Endothelial cell of umbilical vein (primary cell): ENCODE results near the gene UPP1. TPM values are rescaled to one million over a fixed set of nuclear protein-coding genes. Genes with fewer than 3 reads are reported as not detected.
A peak's percentile ranks its signal among the peaks of the same experiment; 100 is the strongest.

Experiments
- BruUV-seq: library from RNA; stranded (reverse); fragments of 400-500 nt; replicated peaks from 2 replicates; lab custom pipeline; 2021; lab: Mats Ljungman, UMichigan
- CTCF ChIA-PET: fragments of 300-600, 350-600 bp; sonication (Branson Sonifier 250); formaldehyde crosslinking; loops from one replicate; lab custom pipeline; 2021; ENCODE audit warnings: antibody characterized with exemption, inconsistent platforms; lab: Charles Lee
- POLR2A ChIA-PET: fragments of 300-600, 350-600 bp; sonication (Branson Sonifier 250); formaldehyde crosslinking; loops from one replicate; lab custom pipeline; 2021; ENCODE audit warnings: antibody characterized with exemption, inconsistent platforms; lab: Charles Lee
- DNase-seq: peaks from one replicate; pipeline ENCODE4 v3.0.0-alpha.2; 2011; ENCODE audit warnings: low read depth, low spot score
- FAIRE-seq: peaks from 2 replicates; lab custom pipeline; 2011; peaks lifted over from hg19 to GRCh38; lab: Jason Lieb, UNC
- H2AFZ ChIP-seq: 2 replicates; pipeline ENCODE4 v1.6.0; 2012; ENCODE audit warnings: low read depth, low read length, control low read depth, inconsistent platforms
- H3K27ac ChIP-seq: 2 replicates; pipeline ENCODE4 v1.5.1; 2011; ENCODE audit warnings: low read depth, mild to moderate bottlenecking, control low read depth, low read length, moderate library complexity; ENCODE audit not compliant: insufficient read depth
- H3K27me3 ChIP-seq, 2 experiments: 2 replicates each; pipeline versions ENCODE4 v1.6.0 to v1.6.1; 2011; ENCODE audit warnings: low read length in 2 of 2, mixed read lengths in 1 of 2; ENCODE audit not compliant: control insufficient read depth in 2 of 2, insufficient read depth in 2 of 2
- H3K36me3 ChIP-seq, 2 experiments: 2 replicates in 1 of 2; 3 replicates in 1 of 2; pipeline ENCODE4 v1.5.1; 2011; ENCODE audit warnings: low read length in 2 of 2, mild to moderate bottlenecking in 1 of 2, moderate library complexity in 1 of 2; ENCODE audit not compliant: control insufficient read depth in 2 of 2, insufficient read depth in 2 of 2; ENCODE audit errors: extremely low read depth in 1 of 2
- H3K4me1 ChIP-seq: 3 replicates; pipeline ENCODE4 v1.5.1; 2011; ENCODE audit warnings: mild to moderate bottlenecking, low read length; ENCODE audit not compliant: control insufficient read depth, insufficient read depth; ENCODE audit errors: extremely low read depth
- H3K4me2 ChIP-seq: 2 replicates; pipeline ENCODE4 v1.6.1; 2011; ENCODE audit warnings: low read length, control low read depth, mixed read lengths; ENCODE audit not compliant: insufficient read depth
- H3K4me3 ChIP-seq, 3 experiments: fragments of 200-600 bp in 1 of 3; sonication (generic), shearing (Covaris generic) in 1 of 3; replicated peaks in 1 of 3; 2 replicates each; pipeline ENCODE4 v1.5.1; 2011 to 2016; ENCODE audit warnings: control low read depth in 3 of 3, low read length in 3 of 3, mild to moderate bottlenecking in 2 of 3, inconsistent platforms in 1 of 3, low read depth in 1 of 3, moderate library complexity in 1 of 3; ENCODE audit not compliant: insufficient read depth in 1 of 3
- H3K79me2 ChIP-seq: 2 replicates; pipeline ENCODE4 v1.6.0; 2012; ENCODE audit warnings: low read length, inconsistent platforms; ENCODE audit not compliant: control insufficient read depth, insufficient read depth
- H3K9ac ChIP-seq: replicated peaks from 2 replicates; pipeline ENCODE3; 2011; ENCODE audit warnings: low read length, control low read depth; ENCODE audit not compliant: insufficient read depth; ENCODE audit errors: extremely low read depth
- H3K9me1 ChIP-seq: replicated peaks from 3 replicates; pipeline ENCODE4 v1.6.0; 2011; ENCODE audit warnings: mild to moderate bottlenecking, low read length; ENCODE audit not compliant: control insufficient read depth, insufficient read depth; ENCODE audit errors: extremely low read depth
- H3K9me3 ChIP-seq: replicated peaks from 2 replicates; pipeline ENCODE4 v1.5.1; 2012; ENCODE audit warnings: low read length, inconsistent platforms; ENCODE audit not compliant: control insufficient read depth, insufficient read depth
- H4K20me1 ChIP-seq: replicated peaks from 2 replicates; pipeline ENCODE3; 2011; ENCODE audit warnings: mild to moderate bottlenecking, low read length; ENCODE audit not compliant: control insufficient read depth, insufficient read depth; ENCODE audit errors: extremely low read depth
- EZH2 ChIP-seq: IDR thresholded peaks from 2 replicates; pipeline ENCODE4 v1.6.1; 2012; ENCODE audit warnings: borderline replicate concordance, low read depth, mild to moderate bottlenecking, moderate library complexity, low read length, inconsistent platforms; ENCODE audit not compliant: severe bottlenecking
- FOS ChIP-seq: IDR thresholded peaks from 2 replicates; pipeline ENCODE4 v1.6.1; 2011; ENCODE audit warnings: mild to moderate bottlenecking, low read length, moderate library complexity, borderline replicate concordance; ENCODE audit not compliant: insufficient read depth
- GATA2 ChIP-seq: IDR thresholded peaks from 2 replicates; pipeline ENCODE4 v1.7.0; 2011; ENCODE audit warnings: low read depth, mild to moderate bottlenecking, moderate library complexity, mixed read lengths, low read length; ENCODE audit not compliant: insufficient read length, insufficient read depth
- JUN ChIP-seq: IDR thresholded peaks from 2 replicates; pipeline ENCODE4 v1.6.1; 2011; ENCODE audit warnings: borderline replicate concordance, low read depth; ENCODE audit not compliant: insufficient read length, insufficient read depth
- MYC ChIP-seq: IDR thresholded peaks from one replicate; pipeline ENCODE4 v1.6.1; 2011; ENCODE audit warnings: mild to moderate bottlenecking, low read depth, low read length
- POLR2A ChIP-seq: IDR thresholded peaks from 2 replicates; pipeline ENCODE4 v1.6.1; 2012; ENCODE audit warnings: low read depth, mild to moderate bottlenecking, control low read depth, low read length
- POLR2AphosphoS5 ChIP-seq: IDR thresholded peaks from 2 replicates; pipeline ENCODE4 v1.6.1; 2012; ENCODE audit warnings: low read depth, mild to moderate bottlenecking, control low read depth, low read length, moderate library complexity; ENCODE audit not compliant: insufficient read depth
- dilution Hi-C: fragments of 300-500 bp; cut with MboI; formaldehyde crosslinking; loops from one replicate; pipeline ENCODE4 v1.15.0; 2019; ENCODE audit warnings: low sequenced_read_pairs; ENCODE audit not compliant: extremely low pct_ligation_motif_present
- intact Hi-C: fragments of 100-400 bp; cut with micrococcal nuclease; formaldehyde crosslinking; loops from one replicate; pipeline ENCODE4 v1.10.0; 2022
- polyA plus RNA-seq, 4 experiments: library from polyadenylated mRNA; depleted of rRNA in 3 of 4; stranded (reverse) in 3 of 4; unstranded in 1 of 4; fragments of >200 nt; gene quantifications; 2 replicates each; pipeline versions ENCODE4 v1.2.1 to v1.2.3, GENCODE V29; 2011 to 2012; ENCODE audit warnings: missing spikeins in 1 of 4
- total RNA-seq: library from RNA; stranded (reverse); gene quantifications from 2 replicates; pipeline ENCODE4 v1.2.3, GENCODE V29; 2021
- TF ChIP-seq, protein P1 (sequence below), 2 donors: IDR thresholded peaks; 1 replicate in 1 of 2; 2 replicates in 1 of 2; pipeline ENCODE4 v1.5.1; 2011; ENCODE audit warnings: low read length in 2 of 2, mild to moderate bottlenecking in 2 of 2, moderate library complexity in 2 of 2, control low read depth in 1 of 2, inconsistent platforms in 1 of 2, low read depth in 1 of 2; ENCODE audit not compliant: insufficient read depth in 1 of 2; ENCODE audit errors: extremely low read depth in 1 of 2
- TF ChIP-seq, protein P2 (sequence below): IDR thresholded peaks from 2 replicates; pipeline ENCODE4 v1.6.1; 2011; ENCODE audit not compliant: insufficient read depth, insufficient read length

UPP1 gene
- total and polyA plus RNA-seq, 2 donors (not counting 3 experiments of a cell fraction or from before 2014, with no cell fraction given) = 60.7 to 66.0 TPM

DNA sequence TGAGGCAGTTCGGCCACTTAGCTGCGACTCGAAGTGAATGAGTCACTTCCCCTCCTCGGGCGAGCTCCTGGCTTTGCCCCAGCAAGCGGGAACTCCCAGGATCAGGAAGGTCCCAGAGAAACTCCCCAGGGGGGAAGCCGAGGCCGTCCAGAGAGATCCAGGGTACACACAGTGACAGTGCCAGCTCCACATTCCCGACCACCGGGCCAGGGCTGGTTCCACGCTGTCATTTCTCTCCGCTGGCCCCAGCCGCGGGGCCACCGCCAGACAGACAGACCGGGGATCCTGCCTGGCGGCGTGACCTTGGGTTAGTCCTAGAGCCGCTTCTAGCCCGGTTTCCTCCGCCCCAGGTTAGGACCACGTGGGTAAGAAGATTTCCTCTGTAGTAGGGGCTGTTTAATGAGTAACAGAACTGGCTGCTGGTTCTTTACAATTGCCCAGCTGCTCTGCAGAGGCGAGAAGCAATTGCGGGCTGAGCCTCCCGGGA, 463 bp upstream of the UPP1 start:
- CTCF ChIA-PET = interaction anchor here (1.0 to 3.6 kb wide), 7 partner anchors 21 to 144 kb away, joined by 3 to 18 read pairs (median 5); no protein-coding TSS in a partner anchor

More for the DNA sequence above, 463 bp upstream of the UPP1 start:
- peaks cover 57% of the 10 kb centered on the region for H3K4me1 ChIP-seq
- no peaks in the 10 kb centered on the region for H3K9me1 ChIP-seq
- no peaks in the 10 kb centered on the region for H4K20me1 ChIP-seq
- TF ChIP-seq MYC = no peak
- TF ChIP-seq GATA2 = peak; percentile 40
- peak; percentile 74 for TF ChIP-seq POLR2AphosphoS5
- no peak for TF ChIP-seq EZH2
- TF ChIP-seq, protein P1, sequence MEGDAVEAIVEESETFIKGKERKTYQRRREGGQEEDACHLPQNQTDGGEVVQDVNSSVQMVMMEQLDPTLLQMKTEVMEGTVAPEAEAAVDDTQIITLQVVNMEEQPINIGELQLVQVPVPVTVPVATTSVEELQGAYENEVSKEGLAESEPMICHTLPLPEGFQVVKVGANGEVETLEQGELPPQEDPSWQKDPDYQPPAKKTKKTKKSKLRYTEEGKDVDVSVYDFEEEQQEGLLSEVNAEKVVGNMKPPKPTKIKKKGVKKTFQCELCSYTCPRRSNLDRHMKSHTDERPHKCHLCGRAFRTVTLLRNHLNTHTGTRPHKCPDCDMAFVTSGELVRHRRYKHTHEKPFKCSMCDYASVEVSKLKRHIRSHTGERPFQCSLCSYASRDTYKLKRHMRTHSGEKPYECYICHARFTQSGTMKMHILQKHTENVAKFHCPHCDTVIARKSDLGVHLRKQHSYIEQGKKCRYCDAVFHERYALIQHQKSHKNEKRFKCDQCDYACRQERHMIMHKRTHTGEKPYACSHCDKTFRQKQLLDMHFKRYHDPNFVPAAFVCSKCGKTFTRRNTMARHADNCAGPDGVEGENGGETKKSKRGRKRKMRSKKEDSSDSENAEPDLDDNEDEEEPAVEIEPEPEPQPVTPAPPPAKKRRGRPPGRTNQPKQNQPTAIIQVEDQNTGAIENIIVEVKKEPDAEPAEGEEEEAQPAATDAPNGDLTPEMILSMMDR (IDR thresholded peaks at IDR 0.05; ENCODE audit: extremely low read depth in 1 of 2, insufficient read depth in 1 of 2, low read depth in 1 of 2, low read length in 2 of 2) = no peak
- peak; percentile 68 for TF ChIP-seq JUN
- TF ChIP-seq, protein P2, sequence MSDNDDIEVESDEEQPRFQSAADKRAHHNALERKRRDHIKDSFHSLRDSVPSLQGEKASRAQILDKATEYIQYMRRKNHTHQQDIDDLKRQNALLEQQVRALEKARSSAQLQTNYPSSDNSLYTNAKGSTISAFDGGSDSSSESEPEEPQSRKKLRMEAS = peak; percentile 77
- TF ChIP-seq POLR2A = peak; percentile 44
- TF ChIP-seq FOS = peak; percentile 87
- BruUV-seq = TSS peak; percentile 42
- peak overlapping the region; percentile 53 for H2AFZ ChIP-seq
- no peaks in the 10 kb centered on the region for H3K9me3 ChIP-seq
- H3K4me3 ChIP-seq = peak overlapping the region; percentile 28 to 95 (median 54)
- FAIRE-seq (peak; percentile 97), DNase-seq (no peak)
- H3K27ac ChIP-seq = peak overlapping the region; percentile 99
- peaks cover 4 to 15% of the 10 kb centered on the region in 2 experiments for H3K36me3 ChIP-seq
- POLR2A ChIA-PET = no interaction called here
- no peaks in the 10 kb centered on the region for H3K27me3 ChIP-seq
- dilution Hi-C loops (no loop called here), intact Hi-C loops (loop anchor here (1.0 to 10.0 kb wide), 10 partner anchors 46 to 634 kb away; partner anchors contain the start of genes C7orf57 and HUS1)
- peak overlapping the region; percentile 77 for H3K4me2 ChIP-seq
- peak overlapping the region; percentile 92 for H3K9ac ChIP-seq
- peaks cover 39% of the 10 kb centered on the region for H3K79me2 ChIP-seq
